Upper lobe of right lung (tissue), 1 donor: ENCODE data around the gene KIAA0319L. TPM values are rescaled to one million over a fixed set of nuclear protein-coding genes. Genes with fewer than 3 reads are reported as not detected.
A peak's percentile ranks its signal among the peaks of the same experiment; 100 is the strongest.

Experiments
- ATAC-seq: fragments of 200-7000 bp; cut with Tn5 transposase; one replicate; pipeline ENCODE4 v1.9.1; 2020; ENCODE audit warnings: mild to moderate bottlenecking, moderate library complexity
- DNase-seq: peaks from one replicate; pipeline ENCODE4 v3.0.0-alpha.2; 2020
- H3K27ac ChIP-seq: fragments of 200-600 bp; one replicate; pipeline ENCODE4 v1.8.0; 2022
- H3K27me3 ChIP-seq: fragments of 200-600 bp; one replicate; pipeline ENCODE4 v1.8.0; 2022; ENCODE audit warnings: mild to moderate bottlenecking
- H3K36me3 ChIP-seq: fragments of 200-600 bp; one replicate; pipeline ENCODE4 v1.8.0; 2022
- H3K4me1 ChIP-seq: fragments of 200-600 bp; one replicate; pipeline ENCODE4 v1.8.0; 2022
- H3K4me3 ChIP-seq: fragments of 200-600 bp; one replicate; pipeline ENCODE4 v1.8.0; 2022; ENCODE audit warnings: mild to moderate bottlenecking
- H3K9me3 ChIP-seq: fragments of 200-600 bp; one replicate; pipeline ENCODE4 v1.8.0; 2022
- intact Hi-C: fragments of 100-400 bp; cut with DNase I; formaldehyde crosslinking; loops from one replicate; pipeline ENCODE4 v1.11.0; 2022
- total RNA-seq: library from RNA; stranded (reverse); fragmentation: NEBNext Ultra II Directional; extraction: Animal tissue kit (Norgen Biotek cat#: 25700); gene quantifications from one replicate; pipeline ENCODE4 v1.2.1, GENCODE V29; 2021
- TF ChIP-seq, protein P1 (sequence below): fragments of 200-600 bp; IDR thresholded peaks from one replicate; pipeline ENCODE4 v1.8.0; 2022; ENCODE audit warnings: antibody characterized with exemption
- donor health status: DM: no; HTN: yes; CAD: no; lungs with severe emphysema.

The KIAA0319L gene
- total RNA-seq, 1 donor from 2014 or later = 87.7 TPM

DNA sequence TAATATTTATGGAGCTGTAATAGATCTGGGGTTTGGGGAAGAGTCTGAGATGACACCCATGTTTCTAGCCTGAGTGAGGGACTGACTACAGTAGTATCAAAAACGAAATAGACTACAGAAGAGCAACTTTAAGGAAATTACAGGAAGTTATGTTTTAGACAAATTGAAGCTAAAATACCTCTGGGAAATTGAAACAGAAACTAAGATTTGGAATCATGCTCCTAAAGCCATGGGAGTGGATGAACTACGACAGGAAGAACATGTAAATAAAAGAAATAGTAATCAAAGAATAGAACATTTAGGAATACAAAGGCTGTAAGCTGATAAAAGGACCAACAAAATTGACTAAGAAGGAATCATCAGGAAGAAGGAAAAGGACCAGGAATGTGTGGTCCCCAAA lies 68.9 kb downstream of the KIAA0319L start:
- no peaks in the 10 kb centered on the region for H3K4me1 ChIP-seq
- no peaks in the 10 kb centered on the region for H3K36me3 ChIP-seq
- no peak for ATAC-seq
- TF ChIP-seq, protein P1, sequence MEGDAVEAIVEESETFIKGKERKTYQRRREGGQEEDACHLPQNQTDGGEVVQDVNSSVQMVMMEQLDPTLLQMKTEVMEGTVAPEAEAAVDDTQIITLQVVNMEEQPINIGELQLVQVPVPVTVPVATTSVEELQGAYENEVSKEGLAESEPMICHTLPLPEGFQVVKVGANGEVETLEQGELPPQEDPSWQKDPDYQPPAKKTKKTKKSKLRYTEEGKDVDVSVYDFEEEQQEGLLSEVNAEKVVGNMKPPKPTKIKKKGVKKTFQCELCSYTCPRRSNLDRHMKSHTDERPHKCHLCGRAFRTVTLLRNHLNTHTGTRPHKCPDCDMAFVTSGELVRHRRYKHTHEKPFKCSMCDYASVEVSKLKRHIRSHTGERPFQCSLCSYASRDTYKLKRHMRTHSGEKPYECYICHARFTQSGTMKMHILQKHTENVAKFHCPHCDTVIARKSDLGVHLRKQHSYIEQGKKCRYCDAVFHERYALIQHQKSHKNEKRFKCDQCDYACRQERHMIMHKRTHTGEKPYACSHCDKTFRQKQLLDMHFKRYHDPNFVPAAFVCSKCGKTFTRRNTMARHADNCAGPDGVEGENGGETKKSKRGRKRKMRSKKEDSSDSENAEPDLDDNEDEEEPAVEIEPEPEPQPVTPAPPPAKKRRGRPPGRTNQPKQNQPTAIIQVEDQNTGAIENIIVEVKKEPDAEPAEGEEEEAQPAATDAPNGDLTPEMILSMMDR = no peak
- no peaks in the 10 kb centered on the region for H3K27me3 ChIP-seq
- H3K27ac ChIP-seq = peak overlapping the region; percentile 39
- intact Hi-C loops = no loop called here
- no peaks in the 10 kb centered on the region for H3K9me3 ChIP-seq
- H3K4me3 ChIP-seq = no peak overlapping the region
- no peak for DNase-seq

DNA sequence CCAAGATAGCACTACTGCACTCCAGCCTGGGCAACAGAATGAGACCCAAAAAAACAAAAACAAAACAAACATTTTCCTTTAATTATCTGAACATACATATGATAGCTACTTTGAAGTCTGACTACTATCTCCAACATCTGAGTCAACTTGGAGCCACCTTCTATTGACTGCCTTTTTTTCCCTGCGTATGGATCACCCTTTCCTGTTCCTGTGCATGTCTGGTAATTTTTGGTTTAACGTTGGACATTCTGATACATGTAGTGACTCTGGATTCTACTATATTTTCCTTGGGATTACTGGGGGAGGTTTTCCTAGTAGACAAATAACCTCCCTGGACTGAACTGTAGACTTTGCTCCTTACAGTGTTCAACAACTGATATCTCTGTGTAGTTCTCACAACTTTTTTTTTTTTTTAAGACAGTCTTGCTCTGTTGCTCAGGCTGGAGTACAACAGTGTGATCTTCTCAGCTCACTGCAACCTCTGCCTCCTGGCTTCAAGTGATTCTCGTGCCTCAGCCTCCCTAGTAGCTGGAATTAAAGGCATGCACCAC lies 70.3 kb downstream of the KIAA0319L start:
- intact Hi-C loops = no loop called here

DNA sequence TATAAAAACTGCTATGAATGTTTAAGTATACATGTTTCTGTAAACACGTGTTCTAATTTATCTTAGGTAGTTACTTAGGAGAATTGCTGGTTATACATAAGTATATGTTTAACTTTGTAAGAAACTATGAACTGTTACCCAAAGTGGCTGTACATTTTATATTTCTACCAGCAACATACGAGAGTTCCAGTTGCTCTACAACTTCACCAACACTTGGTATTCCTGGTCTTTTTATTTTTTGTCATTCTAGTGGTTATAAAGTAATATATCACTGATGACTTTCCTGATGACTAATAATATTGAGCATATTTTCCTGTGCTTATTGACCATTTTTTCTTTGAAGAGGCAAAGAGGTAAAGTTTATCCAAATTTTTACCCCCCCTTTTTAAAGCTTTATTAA lies 76.0 kb downstream of the KIAA0319L start:
- Histone ChIP-seq H3K4me3 (no peak overlapping the region), H3K9me3 (no peaks in the 10 kb centered on the region), H3K36me3 (peaks cover 17% of the 10 kb centered on the region), H3K27me3 (no peaks in the 10 kb centered on the region), H3K27ac (no peak overlapping the region), H3K4me1 (no peaks in the 10 kb centered on the region)
- intact Hi-C loops = no loop called here
- DNase-seq = no peak
- TF ChIP-seq, protein P1 = no peak
- no peak for ATAC-seq

More for the DNA sequence above, 70.3 kb downstream of the KIAA0319L start:
- DNase-seq (no peak), ATAC-seq (no peak)
- TF ChIP-seq, protein P1 = no peak
- H3K4me3 ChIP-seq = no peak overlapping the region
- H3K4me1 ChIP-seq = no peaks in the 10 kb centered on the region
- no peaks in the 10 kb centered on the region for H3K9me3 ChIP-seq
- H3K36me3 ChIP-seq = no peaks in the 10 kb centered on the region
- no peak overlapping the region for H3K27ac ChIP-seq
- H3K27me3 ChIP-seq = no peaks in the 10 kb centered on the region

DNA sequence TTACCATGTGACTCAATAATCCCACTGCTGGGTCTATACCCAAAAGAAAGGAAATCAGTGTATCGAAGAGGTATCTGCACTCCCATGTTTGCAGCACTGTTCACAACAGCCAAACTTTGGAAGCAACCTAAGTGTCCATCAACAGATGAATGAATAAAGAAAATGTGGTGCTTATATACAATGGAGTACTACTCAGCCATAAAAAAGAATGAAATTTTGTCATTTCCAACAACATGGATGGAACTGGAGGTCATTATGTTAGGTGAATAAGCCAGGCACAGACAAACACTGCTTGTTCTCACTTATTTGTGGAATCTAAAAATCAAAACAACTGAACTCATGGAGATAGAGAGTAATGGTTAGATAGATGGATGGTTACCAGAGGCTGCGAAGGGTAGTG lies 79.3 kb downstream of the KIAA0319L start:
- no peaks in the 10 kb centered on the region for H3K9me3 ChIP-seq
- DNase-seq (no peak), ATAC-seq (no peak)
- H3K4me3 ChIP-seq = no peak overlapping the region
- peaks cover 45% of the 10 kb centered on the region for H3K36me3 ChIP-seq
- H3K27me3 ChIP-seq = no peaks in the 10 kb centered on the region
- no peak overlapping the region for H3K27ac ChIP-seq
- TF ChIP-seq, protein P1 = no peak
- intact Hi-C loops = no loop called here
- peaks cover 6% of the 10 kb centered on the region for H3K4me1 ChIP-seq

DNA sequence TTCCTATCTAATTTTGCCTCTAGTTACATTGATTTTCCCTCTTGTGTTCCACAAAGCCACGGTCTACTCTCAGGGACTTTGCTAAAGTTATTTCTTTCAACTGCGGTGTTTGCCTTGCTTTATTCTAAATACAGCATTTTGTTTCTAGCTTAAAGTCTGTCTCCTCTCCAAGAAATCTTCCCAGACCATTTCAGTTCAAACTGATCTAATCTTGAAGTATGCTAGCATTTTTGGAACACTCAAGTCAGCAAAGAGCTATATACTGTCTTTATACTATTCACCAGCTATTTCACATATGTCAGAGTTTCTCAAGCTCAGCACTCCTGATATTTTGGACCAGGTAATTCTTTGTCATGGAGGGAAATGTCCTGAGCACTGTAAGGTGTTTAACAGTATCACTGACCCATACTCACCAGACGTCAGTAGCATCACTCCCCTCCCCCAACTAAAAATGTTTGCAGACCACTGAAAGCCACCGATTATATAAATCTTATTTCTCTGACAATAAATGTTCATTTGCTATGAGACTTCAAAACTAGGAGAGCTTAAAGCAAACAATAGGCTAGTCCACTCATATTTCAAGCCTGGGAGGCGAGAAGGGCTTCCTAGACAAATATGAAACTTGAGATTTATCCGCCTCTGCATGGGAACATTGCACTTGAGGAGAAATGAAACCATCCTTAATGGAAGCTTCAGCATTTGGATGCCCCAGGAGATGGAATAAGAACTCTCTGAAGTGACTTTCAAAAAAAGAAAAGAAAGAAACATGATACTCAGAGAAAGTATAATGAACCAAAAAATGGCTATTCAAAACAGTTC lies 81.1 kb downstream of the KIAA0319L start:
- Histone ChIP-seq H3K36me3 (peaks cover 59% of the 10 kb centered on the region), H3K9me3 (no peaks in the 10 kb centered on the region), H3K27me3 (no peaks in the 10 kb centered on the region), H3K4me1 (peaks cover 6% of the 10 kb centered on the region), H3K27ac (no peak overlapping the region), H3K4me3 (no peak overlapping the region)
- TF ChIP-seq, protein P1 = no peak
- DNase-seq (no peak), ATAC-seq (peak; percentile 53)
- intact Hi-C loops = no loop called here
